WI38 (cell line): ENCODE data around the gene WIPF2.

Source experiments
- H3K4me3 ChIP-seq: 2 replicates; pipeline ENCODE4 v1.5.1; 2011; ENCODE audit warnings: low read depth, mild to moderate bottlenecking, control low read depth, low read length
- CTCF ChIP-seq: IDR thresholded peaks from 2 replicates; pipeline ENCODE4 v1.5.1; 2012; ENCODE audit warnings: low read depth, mild to moderate bottlenecking, control low read depth, low read length

The WIPF2 gene

DNA sequence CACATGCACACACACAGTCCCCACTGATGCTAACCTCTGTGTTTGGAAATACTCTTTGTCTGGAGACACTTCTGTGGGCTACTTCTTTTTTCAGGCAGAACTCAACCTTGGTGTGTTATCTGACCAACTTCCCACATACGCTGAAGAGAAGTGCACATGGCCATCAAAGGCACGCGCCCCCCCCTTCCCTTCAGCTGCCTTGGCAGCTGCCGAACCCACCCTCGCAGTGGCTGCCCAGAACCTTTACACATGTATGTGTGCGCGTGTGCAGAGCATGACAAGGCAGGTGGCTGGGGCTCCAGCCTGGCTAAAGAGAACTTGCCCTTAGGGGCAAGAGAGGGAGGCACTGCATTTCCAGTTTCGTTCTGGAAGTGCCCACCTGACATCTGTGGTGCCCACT lies 37.9 kb upstream of the WIPF2 start:
- no peak for TF ChIP-seq CTCF
- H3K4me3 ChIP-seq: no peak overlapping the region

GRCh38 chr17:40182606-40183005 lies 36.5 kb upstream of the WIPF2 start:
- TF ChIP-seq CTCF: no peak
- H3K4me3 ChIP-seq: no peak overlapping the region

- H3K4me3 ChIP-seq: no peak overlapping the region
Observed at GRCh38 chr17:40187238-40187637, 31.9 kb upstream of the WIPF2 start.

DNA sequence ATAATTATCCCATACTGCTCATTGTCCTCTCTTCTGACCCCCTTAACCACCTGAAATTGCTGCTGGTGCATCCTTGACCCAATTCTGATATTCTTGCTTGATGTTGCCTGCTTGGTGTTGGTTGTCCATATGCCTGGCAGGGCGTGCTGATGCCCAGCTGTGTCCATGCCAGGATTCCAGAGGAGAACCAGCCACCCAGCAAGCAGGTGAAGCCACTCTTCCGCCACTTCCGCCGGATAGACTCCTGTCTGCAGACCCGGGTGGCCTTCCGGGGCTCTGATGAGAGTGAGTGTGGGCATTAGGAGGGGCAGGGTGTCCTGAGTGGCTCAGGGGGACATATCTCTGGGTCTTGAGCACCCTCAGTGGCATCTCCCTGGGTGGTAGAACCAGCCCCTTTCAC lies 30.4 kb upstream of the WIPF2 start:
- TF ChIP-seq CTCF: no peak

More at GRCh38 chr17:40187238-40187637, 31.9 kb upstream of the WIPF2 start:
- no peak for TF ChIP-seq CTCF

DNA sequence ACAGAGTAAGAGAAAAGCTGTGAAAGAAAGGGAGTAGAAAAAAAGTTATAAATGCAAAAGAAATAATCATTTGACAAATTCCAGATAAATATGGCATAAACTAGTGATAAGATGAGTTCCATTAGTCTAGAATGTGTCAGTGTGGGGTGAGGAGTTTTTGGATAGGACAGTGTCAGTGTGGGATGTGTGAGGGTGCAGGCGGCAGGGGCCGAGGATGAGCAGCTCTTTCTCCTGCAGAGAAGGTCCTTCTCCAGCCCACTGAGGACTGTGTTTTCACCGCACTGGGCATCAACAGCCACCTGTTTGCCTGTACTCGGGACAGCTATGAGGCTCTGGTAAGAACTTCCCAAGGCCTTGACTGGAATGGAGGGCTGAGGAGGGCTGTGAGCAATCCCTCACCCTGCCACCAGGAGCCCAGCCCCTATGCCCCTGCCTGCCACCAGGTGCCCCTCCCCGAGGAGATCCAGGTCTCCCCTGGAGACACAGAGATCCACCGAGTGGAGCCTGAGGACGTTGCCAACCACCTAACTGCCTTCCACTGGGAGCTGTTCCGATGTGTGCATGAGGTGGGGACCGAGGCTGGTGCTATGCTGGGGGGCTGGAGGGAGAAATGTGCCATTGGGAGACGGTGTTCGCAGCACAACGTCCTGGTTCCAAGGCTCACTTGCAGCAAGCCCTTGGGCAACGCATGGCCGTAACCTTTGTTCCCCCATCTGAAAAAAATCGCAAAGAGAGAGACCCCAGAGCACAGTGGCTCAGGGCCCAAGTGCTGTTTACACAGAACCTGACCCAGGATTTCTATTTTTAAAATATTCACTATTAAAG lies 28.7 kb upstream of the WIPF2 start:
- no peak overlapping the region; the same call in 1 of the 2 replicates for H3K4me3 ChIP-seq
- TF ChIP-seq CTCF: peak; percentile 20; the same call in 1 of the 2 replicates

More for the DNA sequence above, 30.4 kb upstream of the WIPF2 start:
- no peak overlapping the region for H3K4me3 ChIP-seq

DNA sequence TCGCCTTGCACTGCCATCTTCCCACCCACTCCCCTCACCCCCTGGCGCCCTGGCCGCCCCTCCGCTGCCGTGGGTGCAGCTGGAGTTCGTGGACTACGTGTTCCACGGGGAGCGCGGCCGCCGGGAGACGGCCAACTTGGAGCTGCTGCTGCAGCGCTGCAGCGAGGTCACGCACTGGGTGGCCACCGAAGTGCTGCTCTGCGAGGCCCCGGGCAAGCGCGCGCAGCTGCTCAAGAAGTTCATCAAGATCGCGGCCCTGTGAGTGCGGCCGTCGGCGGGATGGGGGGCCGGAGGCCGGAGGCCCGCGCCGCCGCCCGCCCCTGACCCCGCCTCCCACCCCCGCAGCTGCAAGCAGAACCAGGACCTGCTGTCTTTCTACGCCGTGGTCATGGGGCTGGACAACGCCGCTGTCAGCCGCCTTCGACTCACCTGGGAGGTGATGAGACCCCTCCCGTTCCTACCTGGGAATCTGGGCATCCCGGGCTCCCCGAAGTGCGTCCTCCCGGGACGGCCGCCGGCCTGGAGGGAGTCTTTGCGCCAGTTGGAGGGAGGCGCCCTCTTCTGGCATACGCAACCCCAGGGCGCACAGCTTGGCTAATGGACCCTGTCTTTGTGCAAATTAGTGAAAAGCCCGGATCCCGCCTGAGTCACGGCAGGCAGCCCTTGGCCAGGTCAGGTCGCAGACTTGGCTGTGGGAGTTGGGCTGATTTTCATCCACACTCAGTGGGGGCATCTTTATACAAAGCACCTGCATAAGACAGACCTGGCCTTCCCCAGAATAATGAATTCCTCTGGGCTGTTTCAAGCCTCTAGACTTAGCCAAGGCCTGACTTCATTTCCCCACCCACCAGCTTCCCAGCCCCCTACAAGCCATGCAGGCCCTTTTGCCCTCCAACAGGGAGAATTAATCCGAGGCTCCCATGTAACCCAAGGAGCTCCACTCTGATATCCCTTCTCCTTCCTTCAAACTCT lies 27.6 kb upstream of the WIPF2 start:
- H3K4me3 ChIP-seq: peak overlapping the region; percentile 55
- peak; percentile 62 for TF ChIP-seq CTCF

DNA sequence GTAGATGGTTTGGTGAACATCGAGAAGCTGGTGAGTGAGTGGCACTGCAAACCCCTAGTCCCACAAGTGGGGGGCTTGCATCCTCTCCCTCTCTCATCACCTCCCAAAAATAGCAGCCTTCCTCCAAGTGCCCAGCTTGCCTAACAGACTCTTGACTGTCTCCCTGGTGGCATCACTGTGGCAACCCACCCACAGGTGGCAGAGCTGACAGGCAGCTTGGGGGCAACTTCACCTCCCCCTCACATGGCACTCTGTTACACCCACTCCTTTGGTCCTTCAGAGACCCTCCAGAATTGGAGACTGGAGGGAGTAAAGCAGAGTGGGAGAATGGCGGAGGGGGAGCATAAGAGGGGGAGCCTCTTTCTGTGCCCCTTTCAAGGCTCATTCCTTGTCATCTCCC lies 26.1 kb upstream of the WIPF2 start:
- TF ChIP-seq CTCF: no peak
- H3K4me3 ChIP-seq: no peak overlapping the region
